A549 (cell line): ENCODE data around the gene SAMD10. TPM values are rescaled to one million over a fixed set of nuclear protein-coding genes. Genes with fewer than 3 reads are reported as not detected.

ENCODE experiments used
- ATAC-seq, 2 experiments: fragments of 200-7000 bp in 1 of 2; fragments of >200 bp in 1 of 2; cut with Nextera tagmentation in 1 of 2; cut with Tn5 transposase in 1 of 2; 3 replicates each; pipeline versions ENCODE4 v1.8.0 to v1.9.1; 2018 to 2020; ENCODE audit warnings: mild to moderate bottlenecking in 1 of 2, moderate library complexity in 1 of 2
- CTCF ChIA-PET: fragments of 300-600 bp; sonication (Branson Sonifier 250); formaldehyde crosslinking; extraction: SDS; loops from one replicate; lab custom pipeline; 2021; ENCODE audit warnings: antibody characterized with exemption, inconsistent platforms; lab: Yijun Ruan, JAX
- POLR2A ChIA-PET: fragments of 350-600 bp; formaldehyde crosslinking; extraction: SDS; loops from one replicate; lab custom pipeline; 2021; ENCODE audit warnings: antibody characterized with exemption, inconsistent platforms; lab: Yijun Ruan, JAX
- DNase-seq, 2 experiments: peaks; one replicate each; pipeline versions ENCODE4 v3.0.0 to v3.0.0-alpha.2; 2011 to 2016; ENCODE audit warnings: low read depth in 1 of 2, low spot score in 1 of 2
- FAIRE-seq: peaks from 2 replicates; lab custom pipeline; 2011; peaks lifted over from hg19 to GRCh38; lab: Jason Lieb, UNC
- H3K27ac ChIP-seq, 2 experiments: fragments of >200 bp; sonication (Bioruptor Twin); formaldehyde crosslinking; 3 replicates each; pipeline ENCODE4 v1.5.1; 2016 to 2017
- H3K4me1 ChIP-seq: fragments of >200 bp; sonication (Bioruptor Twin); formaldehyde crosslinking; 3 replicates; pipeline ENCODE4 v1.6.1; 2016
- H3K4me2 ChIP-seq: fragments of >200 bp; sonication (Bioruptor Twin); formaldehyde crosslinking; 3 replicates; pipeline ENCODE4 v1.6.1; 2016
- H3K4me3 ChIP-seq: fragments of >200 bp; sonication (Bioruptor Twin); formaldehyde crosslinking; 3 replicates; pipeline ENCODE4 v1.5.1; 2016
- H3K9me3 ChIP-seq: fragments of >200 bp; sonication (Bioruptor Twin); formaldehyde crosslinking; 3 replicates; pipeline ENCODE4 v1.6.1; 2016
- CBX8 ChIP-seq: fragments of 200-600 bp; sonication (generic); IDR thresholded peaks from 2 replicates; pipeline ENCODE4 v1.6.1; 2016
- CHD2 ChIP-seq: fragments of 150-350 bp; IDR thresholded peaks from 2 replicates; pipeline ENCODE4 v1.6.1; 2014; ENCODE audit warnings: low read length; ENCODE audit not compliant: partially characterized antibody
- EHF ChIP-seq: fragments of 250-450 bp; sonication (Bioruptor Pico); IDR thresholded peaks from 2 replicates; pipeline ENCODE4 v1.5.0; 2020; ENCODE audit warnings: mild to moderate bottlenecking
- EHMT2 ChIP-seq: fragments of 200-600 bp; sonication (generic); IDR thresholded peaks from 2 replicates; pipeline ENCODE4 v1.6.1; 2016; ENCODE audit warnings: antibody characterized with exemption, low read depth, mild to moderate bottlenecking, moderate library complexity
- EP300 ChIP-seq, 2 experiments: fragments of >200 bp; sonication (Bioruptor Twin); formaldehyde crosslinking; IDR thresholded peaks; 2 replicates in 1 of 2; 3 replicates in 1 of 2; pipeline ENCODE4 v1.6.1; 2016 to 2017
- ESRRA ChIP-seq: fragments of 150-350 bp; IDR thresholded peaks from 2 replicates; pipeline ENCODE4 v1.6.1; 2014; ENCODE audit warnings: mild to moderate bottlenecking, low read length, borderline replicate concordance
- FOSL2 ChIP-seq, 2 experiments: fragments of 450-650 bp in 1 of 2; fragments of >200 bp in 1 of 2; sonication (Bioruptor Twin) in 1 of 2; formaldehyde crosslinking; IDR thresholded peaks; 2 replicates each; pipeline versions ENCODE4 v1.5.0 to v1.6.1; 2016 to 2020; ENCODE audit warnings: mild to moderate bottlenecking in 1 of 2, moderate library complexity in 1 of 2
- GATA3 ChIP-seq: IDR thresholded peaks from 2 replicates; pipeline ENCODE4 v1.6.1; 2012; ENCODE audit warnings: borderline replicate concordance
- HEYL ChIP-seq: fragments of 250-450 bp; sonication (Bioruptor Pico); IDR thresholded peaks from 2 replicates; pipeline ENCODE4 v1.8.0; 2021; ENCODE audit warnings: mild to moderate bottlenecking, moderate library complexity
- HOXA7 ChIP-seq: fragments of 250-450 bp; sonication (Bioruptor Pico); IDR thresholded peaks from 2 replicates; pipeline ENCODE4 v1.5.0; 2020; ENCODE audit warnings: mild to moderate bottlenecking, moderate library complexity
- HOXB13 ChIP-seq: fragments of 250-450 bp; sonication (Bioruptor Pico); IDR thresholded peaks from 2 replicates; pipeline ENCODE4 v1.5.0; 2020; ENCODE audit warnings: low read depth, mild to moderate bottlenecking, moderate library complexity
- KDM5A ChIP-seq: fragments of 200-600 bp; sonication (generic); IDR thresholded peaks from 2 replicates; pipeline ENCODE4 v1.6.1; 2016; ENCODE audit warnings: antibody characterized with exemption, mild to moderate bottlenecking
- MAZ ChIP-seq: fragments of 150-350 bp; IDR thresholded peaks from 2 replicates; pipeline ENCODE4 v1.6.1; 2014; ENCODE audit warnings: antibody characterized with exemption, low read depth, low read length, borderline replicate concordance
- NR3C1 ChIP-seq: fragments of >200 bp; sonication (Bioruptor Twin); formaldehyde crosslinking; IDR thresholded peaks from 3 replicates; pipeline ENCODE4 v1.6.1; 2017
- RFX5 ChIP-seq: fragments of 450-650 bp; IDR thresholded peaks from 2 replicates; pipeline ENCODE4 v1.7.1; 2014; ENCODE audit warnings: antibody characterized with exemption, mild to moderate bottlenecking, moderate library complexity
- SMC3 ChIP-seq: fragments of >200 bp; sonication (Bioruptor Twin); formaldehyde crosslinking; IDR thresholded peaks from 3 replicates; pipeline ENCODE4 v1.6.1; 2018; ENCODE audit warnings: inconsistent platforms
- TFCP2L1 ChIP-seq: fragments of 250-450 bp; sonication (Bioruptor Pico); IDR thresholded peaks from 2 replicates; pipeline ENCODE4 v1.5.0; 2021; ENCODE audit warnings: mild to moderate bottlenecking
- ZC3H11A ChIP-seq: fragments of 450-650 bp; IDR thresholded peaks from 2 replicates; pipeline ENCODE4 v1.6.1; 2014; ENCODE audit warnings: antibody characterized with exemption, mild to moderate bottlenecking
- ZNF302 ChIP-seq: fragments of 250-450 bp; sonication (Bioruptor Pico); IDR thresholded peaks from 2 replicates; pipeline ENCODE4 v1.9.0; 2021; ENCODE audit warnings: inconsistent platforms, mild to moderate bottlenecking, moderate library complexity
- WGBS: methylation state at CpG from one replicate; pipeline ENCODE4 v1.1.6; 2017; ENCODE audit errors: missing lambda C conversion rate; 5-methylcytosine and 5-hydroxymethylcytosine counted together
- polyA plus RNA-seq, 4 experiments: library from polyadenylated mRNA; depleted of rRNA in 3 of 4; stranded (reverse); fragments of >200 nt; fragmentation: RNase III in 1 of 4; extraction: RNeasy Plus Mini Kit Qiagen cat#74134 plus additional on column Dnase treatment in 1 of 4; gene quantifications; 2 replicates in 3 of 4; 3 replicates in 1 of 4; pipeline ENCODE4 v1.2.3, GENCODE V29; 2011 to 2017
- TF ChIP-seq, protein P1 (sequence below): IDR thresholded peaks from 2 replicates; pipeline ENCODE4 v1.6.1; 2012
- TF ChIP-seq, protein P2 (sequence below): IDR thresholded peaks from 2 replicates; pipeline ENCODE4 v1.6.1; 2012
- TF ChIP-seq, protein P3 (sequence below): fragments of 450-650 bp; IDR thresholded peaks from 2 replicates; pipeline ENCODE4 v1.6.1; 2014; ENCODE audit warnings: antibody characterized with exemption
- TF ChIP-seq, protein P4 (sequence below): IDR thresholded peaks from 2 replicates; pipeline ENCODE4 v1.6.1; 2012; ENCODE audit warnings: low read depth, borderline replicate concordance
- TF ChIP-seq, protein P5 (sequence below): fragments of 200-600 bp; sonication (generic); IDR thresholded peaks from 2 replicates; pipeline ENCODE4 v1.6.1; 2016; ENCODE audit warnings: antibody characterized with exemption, mild to moderate bottlenecking, moderate library complexity

The SAMD10 gene
- polyA plus RNA-seq, 2 of the 4 experiments (the other 2 are of a cell fraction), result not detected

DNA sequence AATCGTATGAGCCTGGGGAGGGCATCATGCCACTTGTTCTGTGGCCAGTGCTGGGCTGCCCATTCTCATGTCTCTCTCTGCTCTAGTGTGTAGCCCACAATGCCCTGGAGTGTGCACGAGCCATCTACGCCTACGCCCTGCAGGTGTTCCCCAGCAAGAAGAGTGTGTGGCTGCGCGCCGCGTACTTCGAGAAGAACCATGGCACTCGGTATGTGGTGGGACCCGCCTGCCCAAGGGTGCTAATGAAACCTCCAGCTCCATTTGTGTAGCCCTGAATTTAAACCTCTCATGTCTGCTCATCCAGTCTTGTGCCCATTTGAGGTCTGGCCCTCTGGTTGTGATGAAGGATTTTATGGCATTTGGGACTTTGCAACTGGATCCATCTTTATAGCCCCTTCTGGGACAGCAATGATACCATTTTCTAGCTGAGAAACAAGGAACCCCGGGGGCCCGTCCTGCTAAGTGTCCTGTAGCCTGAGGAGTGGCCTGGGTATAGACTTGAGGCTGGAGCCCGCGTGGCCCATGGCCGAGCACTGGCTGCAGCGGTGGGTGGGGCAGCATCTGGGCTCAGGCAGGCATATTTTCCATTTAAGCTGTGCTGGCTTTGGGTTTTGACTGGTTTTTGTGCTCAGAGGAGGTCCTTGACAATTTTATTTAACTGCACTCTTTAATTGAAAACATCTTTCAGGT, 43.4 kb upstream of the SAMD10 start:
- CTCF ChIA-PET, result interaction anchor here (1.2 to 2.6 kb wide), 5 partner anchors 9 to 48 kb away, joined by 3 to 26 read pairs (median 3); no protein-coding TSS in a partner anchor
- WGBS, result 98% methylated on average over 17 of the region's 17 CpGs
- DNase-seq, result no peak
- POLR2A ChIA-PET, result no interaction called here
- no peak for FAIRE-seq
- no peak overlapping the region for H3K4me2 ChIP-seq
- no peak for ATAC-seq
- TF ChIP-seq ZC3H11A (no peak), ZNF302 (CRISPR knock-in tag) (no peak), FOSL2 (IDR thresholded peaks at IDR 0.05) (no peak), FOSL2 (CRISPR knock-in tag; IDR thresholded peaks at IDR 0.05) (no peak), SMC3 (no peak), HEYL (CRISPR knock-in tag) (no peak), KDM5A (no peak), ESRRA (no peak), MAZ (no peak)
- TF ChIP-seq, protein P1, sequence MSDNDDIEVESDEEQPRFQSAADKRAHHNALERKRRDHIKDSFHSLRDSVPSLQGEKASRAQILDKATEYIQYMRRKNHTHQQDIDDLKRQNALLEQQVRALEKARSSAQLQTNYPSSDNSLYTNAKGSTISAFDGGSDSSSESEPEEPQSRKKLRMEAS, result no peak
- TF ChIP-seq, all 56 proteins: peak for 0
- no peak overlapping the region for H3K27ac ChIP-seq
- H3K9me3 ChIP-seq, result no peaks in the 10 kb centered on the region
- no peaks in the 10 kb centered on the region for H3K4me1 ChIP-seq
- no peak overlapping the region for H3K4me3 ChIP-seq

DNA sequence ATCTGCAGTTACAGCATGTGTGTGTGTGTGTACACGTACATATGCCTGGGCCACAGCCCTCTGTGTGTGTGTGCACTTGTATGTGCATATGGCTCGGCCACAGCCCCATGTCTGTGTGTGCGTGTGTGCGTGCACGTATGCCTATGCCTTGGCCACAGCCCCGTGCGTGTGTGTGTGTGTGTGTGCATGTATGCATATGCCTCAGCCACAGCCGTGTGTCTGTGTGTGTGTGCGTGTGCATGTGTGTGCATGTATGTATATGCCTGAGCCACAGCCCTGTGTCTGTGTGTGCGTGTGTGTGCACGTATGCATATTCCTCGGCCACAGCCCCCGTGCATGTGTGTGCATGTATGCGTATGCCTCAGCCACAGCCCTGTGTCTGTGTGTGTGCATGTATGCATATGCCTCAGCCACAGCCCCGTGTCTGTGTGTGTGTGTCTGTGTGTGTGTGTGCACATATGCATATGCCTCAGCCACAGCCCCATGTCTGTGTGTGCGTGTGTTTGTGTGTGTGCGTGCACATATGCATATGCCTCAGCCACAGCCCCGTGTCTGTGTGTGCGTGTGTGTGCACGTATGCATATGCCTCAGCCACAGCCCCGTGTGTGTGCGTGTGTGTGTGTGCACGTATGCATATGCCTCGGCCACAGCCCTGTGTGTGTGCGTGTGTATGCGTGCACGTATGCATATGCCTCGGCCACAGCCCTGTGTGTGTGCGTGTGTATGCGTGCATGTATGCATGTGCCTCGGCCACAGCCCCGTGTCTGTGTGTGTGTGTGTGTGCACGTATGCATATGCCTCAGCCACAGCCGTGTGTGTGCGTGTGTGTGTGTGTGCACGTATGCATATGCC, 41.9 kb upstream of the SAMD10 start:
- TF ChIP-seq EHF (CRISPR knock-in tag) (no peak), SMC3 (no peak)
- TF ChIP-seq, protein P2, sequence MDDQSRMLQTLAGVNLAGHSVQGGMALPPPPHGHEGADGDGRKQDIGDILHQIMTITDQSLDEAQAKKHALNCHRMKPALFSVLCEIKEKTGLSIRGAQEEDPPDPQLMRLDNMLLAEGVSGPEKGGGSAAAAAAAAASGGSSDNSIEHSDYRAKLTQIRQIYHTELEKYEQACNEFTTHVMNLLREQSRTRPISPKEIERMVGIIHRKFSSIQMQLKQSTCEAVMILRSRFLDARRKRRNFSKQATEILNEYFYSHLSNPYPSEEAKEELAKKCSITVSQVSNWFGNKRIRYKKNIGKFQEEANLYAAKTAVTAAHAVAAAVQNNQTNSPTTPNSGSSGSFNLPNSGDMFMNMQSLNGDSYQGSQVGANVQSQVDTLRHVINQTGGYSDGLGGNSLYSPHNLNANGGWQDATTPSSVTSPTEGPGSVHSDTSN, result no peak
- CTCF ChIA-PET, result interaction anchor here (1.0 to 2.6 kb wide), 2 partner anchors 17 to 36 kb away, joined by 3 to 26 read pairs; no protein-coding TSS in a partner anchor
- Histone ChIP-seq H3K9me3 (no peaks in the 10 kb centered on the region), H3K4me2 (no peak overlapping the region), H3K27ac (no peak overlapping the region), H3K4me1 (no peaks in the 10 kb centered on the region), H3K4me3 (no peak overlapping the region)
- no peak for ATAC-seq
- DNase-seq, result no peak
- POLR2A ChIA-PET, result interaction anchor here (0.7 kb wide), 1 partner anchor 33 kb away, joined by 4 read pairs; no protein-coding TSS in a partner anchor
- FAIRE-seq, result no peak
- WGBS, result 91% methylated on average over 20 of the region's 36 CpGs

DNA sequence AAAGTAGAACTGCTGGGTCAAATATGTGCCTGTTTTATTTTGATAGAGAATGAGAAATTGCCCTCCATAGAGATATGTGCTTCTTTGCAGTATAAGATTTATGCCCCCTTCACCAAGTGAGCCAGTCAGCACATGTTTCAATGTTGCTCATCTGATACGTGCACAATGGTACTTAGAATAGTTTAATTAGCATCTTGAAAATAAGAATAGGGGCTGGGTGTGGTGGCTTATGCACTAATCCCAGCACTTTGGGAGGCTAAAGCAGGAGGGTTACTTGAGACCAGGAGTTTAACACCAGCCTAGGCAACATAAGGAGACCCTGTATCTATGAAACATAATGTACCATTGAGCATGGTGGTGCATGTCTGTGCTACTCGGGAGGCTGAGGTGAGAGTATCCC, 36.2 kb upstream of the SAMD10 start:
- no peak for ATAC-seq
- WGBS, result 91% methylated on average over 2 of the region's 2 CpGs
- Histone ChIP-seq H3K9me3 (no peaks in the 10 kb centered on the region), H3K4me1 (no peaks in the 10 kb centered on the region), H3K4me2 (no peak overlapping the region), H3K27ac (no peak overlapping the region), H3K4me3 (no peak overlapping the region)
- CTCF ChIA-PET, result no interaction called here
- FAIRE-seq, result no peak
- POLR2A ChIA-PET, result no interaction called here
- DNase-seq, result no peak
- TF ChIP-seq EP300 (IDR thresholded peaks at IDR 0.05), result no peak
- TF ChIP-seq HOXA7 (CRISPR knock-in tag), result no peak
- TF ChIP-seq, protein P3, sequence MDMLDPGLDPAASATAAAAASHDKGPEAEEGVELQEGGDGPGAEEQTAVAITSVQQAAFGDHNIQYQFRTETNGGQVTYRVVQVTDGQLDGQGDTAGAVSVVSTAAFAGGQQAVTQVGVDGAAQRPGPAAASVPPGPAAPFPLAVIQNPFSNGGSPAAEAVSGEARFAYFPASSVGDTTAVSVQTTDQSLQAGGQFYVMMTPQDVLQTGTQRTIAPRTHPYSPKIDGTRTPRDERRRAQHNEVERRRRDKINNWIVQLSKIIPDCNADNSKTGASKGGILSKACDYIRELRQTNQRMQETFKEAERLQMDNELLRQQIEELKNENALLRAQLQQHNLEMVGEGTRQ, result no peak
- TF ChIP-seq, protein P4, sequence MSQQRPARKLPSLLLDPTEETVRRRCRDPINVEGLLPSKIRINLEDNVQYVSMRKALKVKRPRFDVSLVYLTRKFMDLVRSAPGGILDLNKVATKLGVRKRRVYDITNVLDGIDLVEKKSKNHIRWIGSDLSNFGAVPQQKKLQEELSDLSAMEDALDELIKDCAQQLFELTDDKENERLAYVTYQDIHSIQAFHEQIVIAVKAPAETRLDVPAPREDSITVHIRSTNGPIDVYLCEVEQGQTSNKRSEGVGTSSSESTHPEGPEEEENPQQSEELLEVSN, result no peak
- TF ChIP-seq EHMT2, result no peak
- TF ChIP-seq HEYL (CRISPR knock-in tag), result no peak
- no peak for TF ChIP-seq NR3C1
- no peak for TF ChIP-seq GATA3
- TF ChIP-seq FOSL2 (IDR thresholded peaks at IDR 0.05), result no peak
- TF ChIP-seq FOSL2 (CRISPR knock-in tag; IDR thresholded peaks at IDR 0.05), result no peak
- no peak for TF ChIP-seq RFX5
- TF ChIP-seq TFCP2L1 (CRISPR knock-in tag), result no peak
- no peak for TF ChIP-seq HOXB13 (CRISPR knock-in tag)
- TF ChIP-seq CHD2, result no peak
- TF ChIP-seq, protein P5, sequence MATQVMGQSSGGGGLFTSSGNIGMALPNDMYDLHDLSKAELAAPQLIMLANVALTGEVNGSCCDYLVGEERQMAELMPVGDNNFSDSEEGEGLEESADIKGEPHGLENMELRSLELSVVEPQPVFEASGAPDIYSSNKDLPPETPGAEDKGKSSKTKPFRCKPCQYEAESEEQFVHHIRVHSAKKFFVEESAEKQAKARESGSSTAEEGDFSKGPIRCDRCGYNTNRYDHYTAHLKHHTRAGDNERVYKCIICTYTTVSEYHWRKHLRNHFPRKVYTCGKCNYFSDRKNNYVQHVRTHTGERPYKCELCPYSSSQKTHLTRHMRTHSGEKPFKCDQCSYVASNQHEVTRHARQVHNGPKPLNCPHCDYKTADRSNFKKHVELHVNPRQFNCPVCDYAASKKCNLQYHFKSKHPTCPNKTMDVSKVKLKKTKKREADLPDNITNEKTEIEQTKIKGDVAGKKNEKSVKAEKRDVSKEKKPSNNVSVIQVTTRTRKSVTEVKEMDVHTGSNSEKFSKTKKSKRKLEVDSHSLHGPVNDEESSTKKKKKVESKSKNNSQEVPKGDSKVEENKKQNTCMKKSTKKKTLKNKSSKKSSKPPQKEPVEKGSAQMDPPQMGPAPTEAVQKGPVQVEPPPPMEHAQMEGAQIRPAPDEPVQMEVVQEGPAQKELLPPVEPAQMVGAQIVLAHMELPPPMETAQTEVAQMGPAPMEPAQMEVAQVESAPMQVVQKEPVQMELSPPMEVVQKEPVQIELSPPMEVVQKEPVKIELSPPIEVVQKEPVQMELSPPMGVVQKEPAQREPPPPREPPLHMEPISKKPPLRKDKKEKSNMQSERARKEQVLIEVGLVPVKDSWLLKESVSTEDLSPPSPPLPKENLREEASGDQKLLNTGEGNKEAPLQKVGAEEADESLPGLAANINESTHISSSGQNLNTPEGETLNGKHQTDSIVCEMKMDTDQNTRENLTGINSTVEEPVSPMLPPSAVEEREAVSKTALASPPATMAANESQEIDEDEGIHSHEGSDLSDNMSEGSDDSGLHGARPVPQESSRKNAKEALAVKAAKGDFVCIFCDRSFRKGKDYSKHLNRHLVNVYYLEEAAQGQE, result no peak
- TF ChIP-seq, protein P2, result no peak
- no peak for TF ChIP-seq CBX8
